H1 (cell line): ENCODE data around the gene CCDC78. TPM values are rescaled to one million over a fixed set of nuclear protein-coding genes. Genes with fewer than 3 reads are reported as not detected.

Source experiments
- CTBP2 ChIP-seq: IDR thresholded peaks from 2 replicates; pipeline ENCODE4 v1.7.0; 2011; ENCODE audit warnings: borderline replicate concordance, mild to moderate bottlenecking, moderate library complexity, mixed read lengths, low read length; ENCODE audit not compliant: insufficient read depth, insufficient read length
- TCF12 ChIP-seq: IDR thresholded peaks from 2 replicates; pipeline ENCODE4 v1.6.1; 2011; ENCODE audit warnings: low read depth, mild to moderate bottlenecking, low read length
- polyA plus RNA-seq, 7 experiments: library from polyadenylated mRNA; depleted of rRNA in 3 of 7; stranded (reverse) in 5 of 7; unstranded in 2 of 7; fragments of >200 nt in 5 of 7; fragments of 200-250 nt in 2 of 7; gene quantifications; 1 replicate in 5 of 7; 2 replicates in 1 of 7; 4 replicates in 1 of 7; pipeline versions ENCODE4 v1.2.1 to v1.2.3, GENCODE V29; 2011 to 2013; ENCODE audit warnings: missing spikeins in 2 of 7, mixed read lengths in 2 of 7
- total RNA-seq: library from RNA; stranded (reverse); fragmentation: NEBNext Ultra II Directional; extraction: Animal tissue kit (Norgen Biotek cat#: 25700); gene quantifications from 2 replicates; pipeline ENCODE4 v1.2.1, GENCODE V29; 2021

The CCDC78 gene
- total and polyA plus RNA-seq, 2 of the 8 experiments (the other 6 are each of a cell fraction or from before 2014, with no cell fraction given) = 7.1 to 8.5 TPM

DNA sequence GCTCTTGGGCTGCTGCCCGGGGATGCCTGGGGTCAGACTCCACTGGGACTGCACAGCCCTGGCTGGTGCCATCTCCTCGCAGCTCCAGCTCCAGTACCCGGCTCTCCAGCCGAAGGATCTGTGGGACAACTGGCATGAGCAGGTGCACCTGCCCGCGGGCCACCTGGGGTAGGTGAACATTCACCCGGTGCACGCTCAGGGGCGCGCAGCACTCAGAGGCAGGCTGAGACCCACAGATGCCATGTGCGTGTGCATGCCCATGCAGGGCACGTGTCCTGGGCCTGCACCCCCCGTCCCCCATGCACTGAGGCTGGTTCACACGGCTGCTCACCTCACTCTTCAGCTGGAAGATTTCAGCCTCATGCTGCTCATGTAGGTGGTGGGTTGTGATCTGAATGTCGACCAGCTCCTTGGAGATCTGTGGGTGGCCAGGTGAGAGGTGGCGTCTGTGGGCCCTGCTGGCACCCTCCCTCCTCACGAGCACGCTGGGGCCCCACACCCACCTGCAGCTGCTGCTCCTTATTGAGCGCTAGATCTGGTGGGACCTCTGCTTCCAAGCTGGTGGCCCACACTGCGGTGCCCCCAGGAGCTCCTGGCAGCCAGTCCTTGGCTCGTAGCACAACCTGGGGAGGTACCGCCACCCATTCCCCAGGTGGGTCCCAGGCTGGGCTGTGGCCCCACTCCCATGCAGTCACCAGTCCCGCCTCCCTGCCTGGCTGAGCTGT, 618 bp downstream of the CCDC78 start (continued):
- TF ChIP-seq TCF12 (no peak), CTBP2 (no peak)
- TF ChIP-seq, all 59 proteins: peak for 0
